Epithelial cell of proximal tubule (primary cell): ENCODE results near the gene STON2. TPM values are rescaled to one million over a fixed set of nuclear protein-coding genes. Genes with fewer than 3 reads are reported as not detected.
A peak's percentile ranks its signal among the peaks of the same experiment; 100 is the strongest.
"Not testable (repeated sequence)": the region's sequence is repeated elsewhere in the genome, so short reads cannot be mapped to it uniquely, and the experiment has no call there.

Source experiments
- DNase-seq: peaks from one replicate; pipeline ENCODE4 v3.0.0-alpha.2; 2011; ENCODE audit warnings: low read depth
- H3K4me3 ChIP-seq: 2 replicates; pipeline ENCODE4 v1.5.1; 2011; ENCODE audit warnings: low read depth, mild to moderate bottlenecking, low read length
- total RNA-seq: library from RNA; depleted of rRNA; stranded (reverse); fragments of >200 nt; gene quantifications from 2 replicates; pipeline ENCODE4 v1.2.3, GENCODE V29; 2015
- TF ChIP-seq, protein P1 (sequence below): conservative IDR thresholded peaks from 2 replicates; pipeline ENCODE4 v1.5.1; 2012; ENCODE audit warnings: low read depth, mild to moderate bottlenecking, low read length

Gene STON2
- total RNA-seq, 1 donor from 2014 or later: 6.8 TPM

DNA sequence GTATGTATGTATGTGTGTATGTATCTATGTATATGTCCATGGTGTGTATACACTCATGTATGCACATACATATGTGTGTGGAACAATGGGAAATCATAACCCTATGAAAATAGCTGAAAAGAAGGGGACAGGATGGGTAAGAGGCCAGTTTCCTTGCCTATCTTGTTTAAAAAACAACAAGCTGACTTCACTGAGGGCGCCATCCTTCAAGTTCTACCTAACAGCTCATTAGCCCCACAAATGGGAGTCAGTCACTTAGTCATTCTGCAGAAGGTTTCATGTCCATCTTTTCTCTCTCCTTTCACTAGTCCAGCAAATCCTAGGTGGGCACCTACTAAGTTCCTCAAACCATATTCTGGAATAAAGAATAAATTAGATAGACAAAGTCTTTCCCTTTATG, 14.7 kb downstream of the STON2 start:
- DNase-seq: no peak
- TF ChIP-seq, protein P1, sequence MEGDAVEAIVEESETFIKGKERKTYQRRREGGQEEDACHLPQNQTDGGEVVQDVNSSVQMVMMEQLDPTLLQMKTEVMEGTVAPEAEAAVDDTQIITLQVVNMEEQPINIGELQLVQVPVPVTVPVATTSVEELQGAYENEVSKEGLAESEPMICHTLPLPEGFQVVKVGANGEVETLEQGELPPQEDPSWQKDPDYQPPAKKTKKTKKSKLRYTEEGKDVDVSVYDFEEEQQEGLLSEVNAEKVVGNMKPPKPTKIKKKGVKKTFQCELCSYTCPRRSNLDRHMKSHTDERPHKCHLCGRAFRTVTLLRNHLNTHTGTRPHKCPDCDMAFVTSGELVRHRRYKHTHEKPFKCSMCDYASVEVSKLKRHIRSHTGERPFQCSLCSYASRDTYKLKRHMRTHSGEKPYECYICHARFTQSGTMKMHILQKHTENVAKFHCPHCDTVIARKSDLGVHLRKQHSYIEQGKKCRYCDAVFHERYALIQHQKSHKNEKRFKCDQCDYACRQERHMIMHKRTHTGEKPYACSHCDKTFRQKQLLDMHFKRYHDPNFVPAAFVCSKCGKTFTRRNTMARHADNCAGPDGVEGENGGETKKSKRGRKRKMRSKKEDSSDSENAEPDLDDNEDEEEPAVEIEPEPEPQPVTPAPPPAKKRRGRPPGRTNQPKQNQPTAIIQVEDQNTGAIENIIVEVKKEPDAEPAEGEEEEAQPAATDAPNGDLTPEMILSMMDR: no peak
- no peak overlapping the region for H3K4me3 ChIP-seq

DNA sequence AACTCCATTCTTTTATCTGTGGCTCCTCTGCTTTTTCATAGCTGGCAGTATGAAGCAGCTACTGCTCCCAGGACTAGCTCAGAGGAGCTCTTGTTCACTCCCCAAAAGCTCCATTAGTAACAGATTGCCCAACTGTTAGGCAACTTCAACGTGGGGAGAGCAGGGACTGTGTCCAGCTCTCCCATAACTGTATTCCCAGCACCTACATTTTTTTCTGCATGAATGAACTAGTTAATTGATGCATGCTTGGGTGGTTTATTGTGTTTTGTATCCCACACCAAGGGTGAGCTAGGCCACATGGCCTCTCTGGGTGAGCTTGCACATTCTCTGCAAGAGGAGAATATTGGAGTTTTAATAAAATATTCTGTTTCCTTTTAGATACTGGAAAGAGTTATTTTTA, 15.2 kb downstream of the STON2 start:
- peak; percentile 94 for DNase-seq
- H3K4me3 ChIP-seq: no peak overlapping the region
- TF ChIP-seq, protein P1: no peak

DNA sequence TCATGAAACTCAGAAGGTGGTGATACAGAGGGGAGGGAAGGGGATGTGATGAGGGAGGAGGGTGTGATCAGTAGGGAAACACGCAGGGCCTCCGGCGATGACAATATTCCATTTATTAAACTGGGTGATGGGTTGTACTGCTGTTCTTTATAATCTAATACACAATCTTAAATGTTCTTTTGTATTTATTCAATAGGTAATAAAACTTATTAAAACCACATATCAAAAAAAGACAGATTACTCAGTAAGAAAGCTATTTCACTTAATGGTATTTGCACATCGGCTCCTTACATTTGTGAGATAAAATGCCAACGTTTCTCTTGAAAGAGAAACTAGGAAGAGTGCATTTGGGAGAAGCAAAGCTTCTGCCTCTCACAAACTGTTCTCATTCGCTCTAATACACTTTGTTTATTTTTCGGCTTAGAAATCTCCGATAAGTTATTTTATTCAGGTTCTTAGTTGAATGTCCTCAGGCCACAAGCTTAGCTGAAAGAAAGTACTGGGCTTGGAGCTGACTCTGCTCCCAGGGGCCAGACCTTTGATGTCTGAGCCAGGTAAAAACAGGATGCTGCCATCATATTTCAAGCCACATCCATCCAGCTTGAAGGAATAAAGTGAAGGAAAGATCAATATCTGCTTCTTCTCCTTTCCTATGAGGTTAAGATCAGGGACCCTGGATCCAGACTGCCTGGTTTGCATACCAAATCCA, 17.5 kb downstream of the STON2 start:
- no peak for DNase-seq

DNA sequence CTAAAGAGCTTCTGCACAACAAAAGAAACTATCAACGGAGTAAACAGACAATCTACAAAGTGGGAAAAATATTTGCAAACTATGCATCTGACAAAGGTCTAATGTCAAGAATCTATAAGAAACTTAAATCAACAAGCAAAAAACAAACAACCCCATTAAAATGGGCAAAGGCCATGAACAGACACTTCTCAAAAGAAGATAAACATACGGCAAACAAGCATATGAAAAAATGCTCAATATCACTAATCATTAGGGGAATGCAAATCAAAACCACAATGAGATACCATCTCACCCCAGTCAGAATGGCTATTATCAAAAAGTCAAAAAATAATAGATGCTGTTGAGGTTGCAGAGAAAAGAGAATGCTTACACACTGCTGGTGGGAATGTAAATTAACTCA, 20.1 kb downstream of the STON2 start:
- H3K4me3 ChIP-seq, DNase-seq: not testable (repeated sequence)

More for the DNA sequence above, 17.5 kb downstream of the STON2 start:
- H3K4me3 ChIP-seq: no peak overlapping the region
- TF ChIP-seq, protein P1: no peak

DNA sequence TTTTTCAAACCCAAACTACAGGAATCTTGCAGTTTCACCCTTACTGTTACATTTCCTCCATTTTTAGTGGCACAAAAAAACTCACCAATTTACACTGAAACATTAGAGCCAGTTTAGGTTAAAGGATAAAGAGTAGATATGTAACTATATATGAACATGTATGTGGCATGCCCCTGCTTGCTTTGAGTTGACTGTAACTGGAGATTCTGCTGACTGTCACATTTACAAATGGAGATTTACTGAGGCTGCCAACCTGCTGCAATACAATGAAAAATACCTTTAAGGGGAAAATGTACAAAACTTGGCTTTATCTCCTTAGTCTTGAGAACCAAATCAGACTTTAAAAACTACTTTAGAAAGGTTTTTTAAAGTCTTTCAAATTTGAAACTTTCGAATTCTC, 28.3 kb downstream of the STON2 start:
- TF ChIP-seq, protein P1: no peak
- no peak for DNase-seq
- H3K4me3 ChIP-seq: no peak overlapping the region

DNA sequence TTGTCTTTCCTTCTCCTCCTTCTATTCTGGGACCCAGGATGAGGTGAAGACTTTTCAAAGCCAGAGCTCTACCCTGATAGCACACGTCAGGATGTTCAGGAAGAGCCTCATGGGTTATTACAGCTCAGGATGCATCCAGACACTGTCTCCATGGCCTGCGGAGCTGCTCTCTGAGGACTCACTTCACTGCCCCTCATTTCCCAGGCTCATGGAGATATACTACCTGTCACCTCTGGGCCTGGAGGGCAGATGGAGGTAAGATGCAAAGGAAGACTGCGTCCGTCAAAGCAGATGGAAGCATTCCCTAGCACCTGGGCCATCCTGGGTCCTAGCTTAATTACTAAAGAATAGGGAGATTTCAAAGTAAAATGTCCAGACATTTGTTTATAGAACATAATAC, 32.6 kb downstream of the STON2 start:
- H3K4me3 ChIP-seq: no peak overlapping the region
- TF ChIP-seq, protein P1: no peak

DNA sequence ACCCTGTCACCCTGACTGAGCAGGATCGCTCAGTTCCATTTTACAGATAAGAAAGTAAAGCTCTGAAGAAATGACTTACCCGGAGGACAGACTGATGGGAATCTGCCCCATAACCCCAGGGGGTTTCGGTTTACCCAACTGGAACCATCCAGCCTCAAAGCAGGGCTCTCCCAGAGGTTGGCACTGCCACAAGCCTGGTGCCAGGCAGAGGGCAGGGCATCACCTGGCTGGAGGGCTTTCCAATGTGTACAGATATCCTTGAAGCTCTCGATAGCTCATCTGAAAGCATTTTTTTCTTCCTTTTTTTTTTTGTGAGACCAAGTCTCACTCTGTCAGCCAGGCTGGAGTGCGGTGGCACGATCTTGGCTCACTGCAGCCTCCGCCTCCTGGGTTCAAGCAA, 33.2 kb downstream of the STON2 start:
- H3K4me3 ChIP-seq: no peak overlapping the region
- TF ChIP-seq, protein P1: no peak
- DNase-seq: no peak

More for the DNA sequence above, 32.6 kb downstream of the STON2 start:
- DNase-seq: no peak
